OCI-LY3 (cell line): ENCODE measurements around the gene PRAC2.

Experiments used
- EZH2phosphoT487 ChIP-seq: fragments of 200-600 bp; shearing (Covaris generic); IDR thresholded peaks from 2 replicates; pipeline ENCODE4 v1.6.1; 2018; ENCODE audit warnings: antibody characterized with exemption, mixed run types, low read depth
- TF ChIP-seq, protein P1 (sequence below): fragments of 200-600, 300-600 bp; sonication (generic); IDR thresholded peaks from 2 replicates; pipeline ENCODE4 v1.5.1; 2014; ENCODE audit warnings: antibody characterized with exemption, low read length, low read depth

DNA sequence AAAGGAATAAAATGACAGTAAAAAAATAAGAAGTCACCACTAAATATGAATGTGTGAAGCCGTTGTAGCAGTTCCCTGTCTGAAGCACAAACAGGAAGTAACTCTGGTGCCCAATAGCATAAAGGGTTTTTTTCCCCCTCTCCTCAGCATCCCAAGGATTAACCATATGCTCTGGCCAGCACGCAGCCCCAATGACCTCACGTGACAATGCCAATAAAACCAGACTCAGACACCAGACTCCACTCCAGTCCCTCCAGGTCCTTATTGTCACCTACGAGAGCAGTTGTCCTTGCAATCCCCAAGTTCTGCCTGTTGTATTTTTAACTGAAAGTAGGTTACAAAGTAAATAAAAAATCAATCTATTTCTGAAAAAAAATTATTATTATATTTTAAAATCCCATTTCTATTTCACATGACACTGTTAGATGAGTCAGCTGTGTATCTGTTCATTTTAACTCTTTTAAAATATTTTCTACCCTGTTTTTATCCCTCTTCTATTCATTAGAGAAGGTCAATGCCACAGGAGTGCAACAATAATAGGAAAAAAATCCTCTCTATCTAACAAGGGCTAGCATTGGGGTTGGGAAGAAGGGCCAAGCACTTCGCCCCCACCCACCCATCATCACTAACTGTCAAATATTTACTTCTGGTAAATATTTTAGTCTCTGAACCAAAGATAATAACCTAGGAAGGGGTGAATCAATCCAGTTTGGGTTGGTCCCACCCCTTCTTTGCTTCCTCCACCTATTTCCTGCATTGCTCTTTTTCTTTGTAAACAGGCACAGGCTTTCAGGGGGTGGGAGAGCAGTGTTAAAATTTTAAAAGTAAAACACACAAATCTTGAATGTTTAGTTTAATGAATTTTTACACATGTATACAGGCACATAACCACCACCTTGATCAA, 7.2 kb upstream of the PRAC2 start:
- TF ChIP-seq, protein P1, sequence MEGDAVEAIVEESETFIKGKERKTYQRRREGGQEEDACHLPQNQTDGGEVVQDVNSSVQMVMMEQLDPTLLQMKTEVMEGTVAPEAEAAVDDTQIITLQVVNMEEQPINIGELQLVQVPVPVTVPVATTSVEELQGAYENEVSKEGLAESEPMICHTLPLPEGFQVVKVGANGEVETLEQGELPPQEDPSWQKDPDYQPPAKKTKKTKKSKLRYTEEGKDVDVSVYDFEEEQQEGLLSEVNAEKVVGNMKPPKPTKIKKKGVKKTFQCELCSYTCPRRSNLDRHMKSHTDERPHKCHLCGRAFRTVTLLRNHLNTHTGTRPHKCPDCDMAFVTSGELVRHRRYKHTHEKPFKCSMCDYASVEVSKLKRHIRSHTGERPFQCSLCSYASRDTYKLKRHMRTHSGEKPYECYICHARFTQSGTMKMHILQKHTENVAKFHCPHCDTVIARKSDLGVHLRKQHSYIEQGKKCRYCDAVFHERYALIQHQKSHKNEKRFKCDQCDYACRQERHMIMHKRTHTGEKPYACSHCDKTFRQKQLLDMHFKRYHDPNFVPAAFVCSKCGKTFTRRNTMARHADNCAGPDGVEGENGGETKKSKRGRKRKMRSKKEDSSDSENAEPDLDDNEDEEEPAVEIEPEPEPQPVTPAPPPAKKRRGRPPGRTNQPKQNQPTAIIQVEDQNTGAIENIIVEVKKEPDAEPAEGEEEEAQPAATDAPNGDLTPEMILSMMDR: no peak
- no peak for TF ChIP-seq EZH2phosphoT487
